UCSD-AML1 (cell line): ENCODE measurements around the gene MUC20.
"Not testable (repeated sequence)": the region's sequence is repeated elsewhere in the genome, so short reads cannot be mapped to it uniquely, and the experiment has no call there.

Experiments
- DNase-seq: peaks from one replicate; lab custom pipeline; 2025; ENCODE audit not compliant: unreplicated experiment; lab: John Stamatoyannopoulos, UW

Gene MUC20

GRCh38 chr3:195710126-195710905 is 10.5 kb upstream of the MUC20 start:
- DNase-seq: not testable (repeated sequence)

GRCh38 chr3:195711091-195711812 is 9.5 kb upstream of the MUC20 start:
- DNase-seq: not testable (repeated sequence)

GRCh38 chr3:195711813-195712534 is 8.8 kb upstream of the MUC20 start:
- no peak for DNase-seq

GRCh38 chr3:195712535-195712910 is 8.3 kb upstream of the MUC20 start:
- DNase-seq: not testable (repeated sequence)

- not testable (repeated sequence) for DNase-seq
Measured at GRCh38 chr3:195713150-195713549, 7.6 kb upstream of the MUC20 start.

GRCh38 chr3:195714380-195715011 is 6.3 kb upstream of the MUC20 start:
- DNase-seq: no peak

GRCh38 chr3:195715134-195715533 is 5.6 kb upstream of the MUC20 start:
- DNase-seq: no peak

- DNase-seq: no peak
Measured at GRCh38 chr3:195715583-195716266, 5.1 kb upstream of the MUC20 start.

GRCh38 chr3:195717416-195717815 is 3.4 kb upstream of the MUC20 start:
- no peak for DNase-seq

- DNase-seq: no peak
Measured at GRCh38 chr3:195717852-195718476, 2.8 kb upstream of the MUC20 start.

- DNase-seq: no peak
Measured at GRCh38 chr3:195718477-195718984, 2.2 kb upstream of the MUC20 start.

GRCh38 chr3:195719514-195720254 is 1.1 kb upstream of the MUC20 start:
- DNase-seq: not testable (repeated sequence)

GRCh38 chr3:195722139-195722995 is 1.6 kb downstream of the MUC20 start:
- DNase-seq: not testable (repeated sequence)

- DNase-seq: not testable (repeated sequence)
Measured at GRCh38 chr3:195722996-195723345, 2.2 kb downstream of the MUC20 start.

- DNase-seq: not testable (repeated sequence)
Measured at GRCh38 chr3:195724363-195724762, 3.6 kb downstream of the MUC20 start.

- DNase-seq: not testable (repeated sequence)
Measured at GRCh38 chr3:195725916-195726740, 5.3 kb downstream of the MUC20 start.

- DNase-seq: no peak
Measured at GRCh38 chr3:195727606-195728195, 6.9 kb downstream of the MUC20 start.
